Body of pancreas (tissue), 4 donors: ENCODE data around the gene CKAP2L.

ENCODE experiments used
- CTCF ChIP-seq, 7 experiments: fragments of 450-650 bp in 4 of 7; fragments of 200-600 bp in 3 of 7; sonication (generic) in 3 of 7; IDR thresholded peaks; one replicate each; pipeline ENCODE4 v1.5.1; 2016 to 2019; ENCODE audit warnings: antibody characterized with exemption in 7 of 7
- POLR2A ChIP-seq, 3 donors: fragments of 450-650 bp; IDR thresholded peaks; one replicate each; pipeline ENCODE4 v1.6.1; 2016; ENCODE audit warnings: antibody characterized with exemption in 3 of 3, mild to moderate bottlenecking in 2 of 3

- TF ChIP-seq CTCF (IDR thresholded peaks at IDR 0.05) (no peak), POLR2A (IDR thresholded peaks at IDR 0.05) (no peak)
These were observed 23.9 kb downstream of the CKAP2L start for GRCh38 chr2:112740527-112740926.
